Occipital lobe (tissue), 2 donors: ENCODE results near the gene CDK12. TPM values are rescaled to one million over a fixed set of nuclear protein-coding genes. Genes with fewer than 3 reads are reported as not detected.

Experiments
- DNase-seq: peaks from one replicate; lab custom pipeline; 2025; lab: John Stamatoyannopoulos, UW
- total RNA-seq: library from RNA; depleted of rRNA; stranded (reverse); fragments of >200 nt; gene quantifications from one replicate; pipeline ENCODE4 v1.2.3, GENCODE V29; 2014

CDK12 gene
- total RNA-seq, 1 donor from 2014 or later: 21.5 TPM

GRCh38 chr17:39548494-39549225 lies 87.4 kb downstream of the CDK12 start:
- DNase-seq: no peak

GRCh38 chr17:39549747-39550573 lies 88.7 kb downstream of the CDK12 start:
- DNase-seq: no peak

- DNase-seq: no peak
Measured at GRCh38 chr17:39551879-39552278, 90.6 kb downstream of the CDK12 start.

DNA sequence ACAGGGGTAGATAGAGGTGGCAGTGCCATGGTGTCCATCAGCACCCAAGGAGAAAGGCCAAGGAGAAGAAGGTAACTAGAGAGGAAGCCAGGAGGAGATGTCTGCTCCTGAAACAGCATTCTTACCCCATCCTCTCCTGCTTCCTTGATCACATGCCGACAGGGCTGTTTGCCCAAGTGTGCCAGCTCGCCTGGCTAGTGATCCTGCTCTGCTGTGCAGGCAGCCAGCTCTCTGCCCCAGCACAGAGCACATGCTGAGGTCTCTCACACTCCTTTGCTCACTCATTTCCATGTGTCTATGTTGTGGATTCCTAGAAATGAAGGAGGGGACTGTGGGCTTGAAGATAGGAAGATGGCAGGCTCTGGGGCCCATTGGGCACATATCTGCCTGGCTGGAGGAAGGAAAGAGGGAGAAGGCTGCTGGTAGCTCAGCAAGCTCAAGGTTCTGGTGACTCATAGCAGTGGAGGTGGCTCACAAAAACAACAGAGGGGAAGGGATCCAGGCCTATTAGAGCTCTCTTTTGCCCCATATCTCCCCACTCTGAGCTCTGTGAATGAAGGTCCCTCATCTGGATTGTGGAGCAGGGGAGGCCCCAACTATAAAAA lies 92.2 kb downstream of the CDK12 start:
- no peak for DNase-seq

DNA sequence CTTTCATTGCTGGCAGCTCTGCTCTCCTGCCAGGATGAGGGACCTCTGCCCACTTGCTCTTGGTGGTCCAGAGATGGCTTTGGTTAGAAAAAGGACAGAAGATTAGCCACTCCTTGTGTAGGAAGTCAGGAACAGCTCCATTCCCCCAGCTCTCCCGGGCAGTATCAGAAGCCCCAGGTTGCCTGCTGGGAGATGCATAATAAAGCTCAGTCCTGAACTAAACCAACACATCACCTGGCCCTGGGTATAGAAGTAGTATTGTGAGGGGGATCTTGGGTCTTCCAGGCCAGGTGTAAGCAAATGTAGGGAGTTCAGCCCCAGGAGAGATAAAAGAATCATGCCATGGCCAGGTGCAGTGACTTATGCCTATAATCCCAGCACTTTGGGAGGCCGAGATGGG lies 94.1 kb downstream of the CDK12 start:
- DNase-seq: no peak

DNA sequence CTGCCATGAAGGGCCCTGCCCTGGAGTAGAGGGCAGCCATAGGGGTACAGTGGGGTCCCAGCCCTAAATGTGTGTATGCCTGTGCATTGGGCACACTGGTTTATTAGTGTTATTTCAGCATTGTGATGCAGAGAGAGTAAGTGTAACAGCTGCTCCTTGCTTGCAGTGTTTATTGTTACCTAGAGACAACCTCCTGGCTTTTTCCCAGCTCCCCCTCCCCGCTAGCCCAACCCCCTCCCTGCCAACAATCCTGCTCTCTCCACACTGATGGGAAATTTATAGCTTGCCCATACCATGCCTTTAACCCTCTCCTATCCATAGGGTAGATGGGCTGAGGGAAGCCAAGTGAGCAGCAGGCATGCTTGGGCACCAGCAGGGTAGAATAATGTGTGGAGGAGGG lies 95.1 kb downstream of the CDK12 start:
- DNase-seq: no peak

DNA sequence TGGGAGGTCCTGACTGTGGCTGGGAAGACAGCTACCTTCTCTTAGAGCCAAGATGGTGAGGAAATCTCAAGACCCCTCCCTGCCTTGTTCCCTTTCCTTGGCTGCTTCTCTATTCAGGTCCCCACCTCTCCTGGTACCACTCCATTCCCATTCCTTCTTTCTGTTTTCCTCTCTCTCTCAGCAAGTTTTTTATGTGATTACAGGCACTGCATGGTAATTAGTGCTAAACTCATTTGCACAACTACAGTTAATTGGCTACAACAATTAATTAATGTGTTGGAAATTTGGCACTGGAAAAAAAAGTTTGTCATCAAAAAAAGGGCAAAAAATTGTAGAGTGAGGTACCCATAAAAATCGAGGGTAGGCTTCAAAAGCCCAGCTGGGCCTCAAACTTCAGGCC lies 101.1 kb downstream of the CDK12 start:
- no peak for DNase-seq

DNA sequence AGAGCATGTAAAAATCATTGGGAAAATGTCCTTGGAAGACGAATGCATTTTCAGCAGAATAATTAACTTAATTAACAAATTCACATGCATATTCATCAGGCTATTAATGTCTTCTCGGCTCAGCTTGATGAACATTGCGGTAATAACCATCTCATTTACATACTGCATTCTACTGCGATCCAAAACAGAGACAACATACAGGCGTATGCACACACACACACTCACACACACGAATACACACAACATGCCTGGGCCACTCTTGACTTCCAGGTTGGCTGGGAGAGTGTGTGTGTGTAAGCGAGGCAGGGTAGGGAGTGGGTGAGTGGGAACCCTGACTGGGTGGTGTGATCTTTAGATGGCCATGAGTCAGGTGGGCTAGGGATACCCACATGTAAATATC lies 101.7 kb downstream of the CDK12 start:
- no peak for DNase-seq

- DNase-seq: peak; percentile 32
Measured at GRCh38 chr17:39563476-39563875, 102.2 kb downstream of the CDK12 start.

GRCh38 chr17:39564211-39564848 lies 103.0 kb downstream of the CDK12 start:
- no peak for DNase-seq

- no peak for DNase-seq
Measured at GRCh38 chr17:39566094-39566850, 105.0 kb downstream of the CDK12 start.

DNA sequence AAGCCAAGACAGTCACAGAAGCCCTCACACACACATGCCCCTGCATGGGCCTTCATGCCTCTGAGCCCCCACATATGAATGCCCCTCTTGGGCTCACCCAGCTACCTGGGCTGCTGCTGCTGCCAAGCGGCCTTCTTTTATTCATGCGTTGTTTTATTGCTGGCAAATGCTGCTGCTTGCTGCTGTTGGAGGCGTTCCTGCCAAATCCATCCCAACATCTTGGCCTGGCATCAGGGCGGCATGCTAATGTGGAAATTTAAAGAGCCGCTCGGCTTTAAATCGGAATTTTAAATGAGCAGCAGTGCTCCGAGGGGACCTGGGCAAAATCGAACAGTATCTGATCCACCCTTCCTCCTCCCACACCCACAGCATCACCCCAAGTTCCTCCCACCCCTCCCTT lies 107.4 kb downstream of the CDK12 start:
- peak; percentile 22 for DNase-seq

DNA sequence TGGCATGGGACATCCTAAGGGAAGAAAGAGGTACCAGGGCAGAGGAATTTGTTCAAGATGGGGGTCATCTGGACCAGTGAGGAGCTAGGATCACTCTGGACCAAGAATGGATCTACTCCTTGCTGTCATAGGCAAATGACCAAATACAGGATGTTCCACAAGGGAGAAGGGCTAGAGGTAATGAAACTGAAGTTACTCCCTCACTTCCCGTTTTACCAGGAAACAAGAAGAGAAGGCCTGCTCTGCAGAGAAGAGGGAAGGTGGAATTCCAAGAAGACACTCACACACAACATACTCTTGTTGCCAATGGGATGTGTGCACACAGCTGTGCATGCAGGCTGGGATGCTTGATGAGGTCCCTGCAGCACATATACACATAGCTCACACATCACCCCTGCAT lies 107.8 kb downstream of the CDK12 start:
- DNase-seq: no peak

DNA sequence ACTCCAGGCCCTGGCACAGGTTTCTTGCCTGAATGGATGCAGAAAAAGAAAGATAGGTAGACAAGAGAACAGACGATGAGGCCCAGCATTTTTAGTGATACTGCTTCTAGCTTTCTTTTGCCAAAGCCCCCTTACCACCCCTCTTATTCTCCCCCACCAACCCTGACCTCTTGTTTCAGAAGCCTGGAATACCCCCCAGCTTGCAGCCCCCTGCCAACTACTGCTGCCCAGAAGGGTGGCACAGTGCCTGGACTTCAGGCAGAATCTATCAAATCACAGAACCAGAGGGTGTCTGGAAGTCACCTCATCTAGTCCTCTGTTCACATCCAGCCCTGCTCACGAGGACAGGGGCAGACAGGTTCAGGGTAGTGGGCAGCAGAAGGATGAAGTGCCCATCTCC lies 110.8 kb downstream of the CDK12 start:
- DNase-seq: no peak

GRCh38 chr17:39573447-39574298 lies 112.4 kb downstream of the CDK12 start:
- peak; percentile 53 for DNase-seq

DNA sequence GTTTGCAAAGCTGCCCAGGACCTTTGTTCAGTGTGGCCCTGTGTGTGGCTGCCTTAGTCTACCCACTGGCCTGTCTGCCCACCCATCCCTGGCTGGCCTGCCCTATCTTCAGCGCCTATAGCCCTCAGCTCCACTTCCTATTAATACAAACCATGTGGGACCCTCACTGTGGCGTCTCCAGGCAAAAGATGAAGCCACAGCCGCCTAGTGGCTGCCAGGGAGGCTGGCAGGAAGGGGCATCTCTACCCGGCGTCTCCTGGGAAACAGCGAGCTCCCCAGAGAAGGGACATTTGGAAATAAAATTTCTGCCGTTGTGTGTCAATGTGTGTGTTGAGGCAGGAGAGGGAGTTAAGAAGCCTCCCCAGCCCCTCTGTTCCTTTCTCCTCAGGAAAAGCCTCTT lies 114.9 kb downstream of the CDK12 start:
- DNase-seq: no peak

- DNase-seq: no peak
Measured at GRCh38 chr17:39578272-39578671, 117.0 kb downstream of the CDK12 start.

- no peak for DNase-seq
Measured at GRCh38 chr17:39579318-39580081, 118.2 kb downstream of the CDK12 start.

- DNase-seq: no peak
Measured at GRCh38 chr17:39580082-39580468, 118.8 kb downstream of the CDK12 start.
